Endothelial cell of umbilical vein (primary cell): ENCODE measurements around the gene S100A9. TPM values are rescaled to one million over a fixed set of nuclear protein-coding genes. Genes with fewer than 3 reads are reported as not detected.

Source experiments
- BruUV-seq: library from RNA; stranded (reverse); fragments of 400-500 nt; replicated peaks from 2 replicates; lab custom pipeline; 2021; lab: Mats Ljungman, UMichigan
- CTCF ChIA-PET: fragments of 300-600, 350-600 bp; sonication (Branson Sonifier 250); formaldehyde crosslinking; loops from one replicate; lab custom pipeline; 2021; ENCODE audit warnings: antibody characterized with exemption, inconsistent platforms; lab: Charles Lee
- POLR2A ChIA-PET: fragments of 300-600, 350-600 bp; sonication (Branson Sonifier 250); formaldehyde crosslinking; loops from one replicate; lab custom pipeline; 2021; ENCODE audit warnings: antibody characterized with exemption, inconsistent platforms; lab: Charles Lee
- DNase-seq: peaks from one replicate; pipeline ENCODE4 v3.0.0-alpha.2; 2011; ENCODE audit warnings: low read depth, low spot score
- FAIRE-seq: peaks from 2 replicates; lab custom pipeline; 2011; peaks lifted over from hg19 to GRCh38; lab: Jason Lieb, UNC
- H2AFZ ChIP-seq: 2 replicates; pipeline ENCODE4 v1.6.0; 2012; ENCODE audit warnings: low read depth, low read length, control low read depth, inconsistent platforms
- H3K27ac ChIP-seq: 2 replicates; pipeline ENCODE4 v1.5.1; 2011; ENCODE audit warnings: low read depth, mild to moderate bottlenecking, control low read depth, low read length, moderate library complexity; ENCODE audit not compliant: insufficient read depth
- H3K27me3 ChIP-seq, 2 experiments: 2 replicates each; pipeline versions ENCODE4 v1.6.0 to v1.6.1; 2011; ENCODE audit warnings: low read length in 2 of 2, mixed read lengths in 1 of 2; ENCODE audit not compliant: control insufficient read depth in 2 of 2, insufficient read depth in 2 of 2
- H3K36me3 ChIP-seq, 2 experiments: 2 replicates in 1 of 2; 3 replicates in 1 of 2; pipeline ENCODE4 v1.5.1; 2011; ENCODE audit warnings: low read length in 2 of 2, mild to moderate bottlenecking in 1 of 2, moderate library complexity in 1 of 2; ENCODE audit not compliant: control insufficient read depth in 2 of 2, insufficient read depth in 2 of 2; ENCODE audit errors: extremely low read depth in 1 of 2
- H3K4me1 ChIP-seq: 3 replicates; pipeline ENCODE4 v1.5.1; 2011; ENCODE audit warnings: mild to moderate bottlenecking, low read length; ENCODE audit not compliant: control insufficient read depth, insufficient read depth; ENCODE audit errors: extremely low read depth
- H3K4me2 ChIP-seq: 2 replicates; pipeline ENCODE4 v1.6.1; 2011; ENCODE audit warnings: low read length, control low read depth, mixed read lengths; ENCODE audit not compliant: insufficient read depth
- H3K4me3 ChIP-seq, 3 experiments: fragments of 200-600 bp in 1 of 3; sonication (generic), shearing (Covaris generic) in 1 of 3; replicated peaks in 1 of 3; 2 replicates each; pipeline ENCODE4 v1.5.1; 2011 to 2016; ENCODE audit warnings: control low read depth in 3 of 3, low read length in 3 of 3, mild to moderate bottlenecking in 2 of 3, inconsistent platforms in 1 of 3, low read depth in 1 of 3, moderate library complexity in 1 of 3; ENCODE audit not compliant: insufficient read depth in 1 of 3
- H3K79me2 ChIP-seq: 2 replicates; pipeline ENCODE4 v1.6.0; 2012; ENCODE audit warnings: low read length, inconsistent platforms; ENCODE audit not compliant: control insufficient read depth, insufficient read depth
- H3K9ac ChIP-seq: replicated peaks from 2 replicates; pipeline ENCODE3; 2011; ENCODE audit warnings: low read length, control low read depth; ENCODE audit not compliant: insufficient read depth; ENCODE audit errors: extremely low read depth
- H3K9me1 ChIP-seq: replicated peaks from 3 replicates; pipeline ENCODE4 v1.6.0; 2011; ENCODE audit warnings: mild to moderate bottlenecking, low read length; ENCODE audit not compliant: control insufficient read depth, insufficient read depth; ENCODE audit errors: extremely low read depth
- H3K9me3 ChIP-seq: replicated peaks from 2 replicates; pipeline ENCODE4 v1.5.1; 2012; ENCODE audit warnings: low read length, inconsistent platforms; ENCODE audit not compliant: control insufficient read depth, insufficient read depth
- H4K20me1 ChIP-seq: replicated peaks from 2 replicates; pipeline ENCODE3; 2011; ENCODE audit warnings: mild to moderate bottlenecking, low read length; ENCODE audit not compliant: control insufficient read depth, insufficient read depth; ENCODE audit errors: extremely low read depth
- EZH2 ChIP-seq: IDR thresholded peaks from 2 replicates; pipeline ENCODE4 v1.6.1; 2012; ENCODE audit warnings: borderline replicate concordance, low read depth, mild to moderate bottlenecking, moderate library complexity, low read length, inconsistent platforms; ENCODE audit not compliant: severe bottlenecking
- FOS ChIP-seq: IDR thresholded peaks from 2 replicates; pipeline ENCODE4 v1.6.1; 2011; ENCODE audit warnings: mild to moderate bottlenecking, low read length, moderate library complexity, borderline replicate concordance; ENCODE audit not compliant: insufficient read depth
- GATA2 ChIP-seq: IDR thresholded peaks from 2 replicates; pipeline ENCODE4 v1.7.0; 2011; ENCODE audit warnings: low read depth, mild to moderate bottlenecking, moderate library complexity, mixed read lengths, low read length; ENCODE audit not compliant: insufficient read length, insufficient read depth
- JUN ChIP-seq: IDR thresholded peaks from 2 replicates; pipeline ENCODE4 v1.6.1; 2011; ENCODE audit warnings: borderline replicate concordance, low read depth; ENCODE audit not compliant: insufficient read length, insufficient read depth
- MYC ChIP-seq: IDR thresholded peaks from one replicate; pipeline ENCODE4 v1.6.1; 2011; ENCODE audit warnings: mild to moderate bottlenecking, low read depth, low read length
- POLR2A ChIP-seq: IDR thresholded peaks from 2 replicates; pipeline ENCODE4 v1.6.1; 2012; ENCODE audit warnings: low read depth, mild to moderate bottlenecking, control low read depth, low read length
- POLR2AphosphoS5 ChIP-seq: IDR thresholded peaks from 2 replicates; pipeline ENCODE4 v1.6.1; 2012; ENCODE audit warnings: low read depth, mild to moderate bottlenecking, control low read depth, low read length, moderate library complexity; ENCODE audit not compliant: insufficient read depth
- dilution Hi-C: fragments of 300-500 bp; cut with MboI; formaldehyde crosslinking; loops from one replicate; pipeline ENCODE4 v1.15.0; 2019; ENCODE audit warnings: low sequenced_read_pairs; ENCODE audit not compliant: extremely low pct_ligation_motif_present
- intact Hi-C: fragments of 100-400 bp; cut with micrococcal nuclease; formaldehyde crosslinking; loops from one replicate; pipeline ENCODE4 v1.10.0; 2022
- polyA plus RNA-seq, 4 experiments: library from polyadenylated mRNA; depleted of rRNA in 3 of 4; stranded (reverse) in 3 of 4; unstranded in 1 of 4; fragments of >200 nt; gene quantifications; 2 replicates each; pipeline versions ENCODE4 v1.2.1 to v1.2.3, GENCODE V29; 2011 to 2012; ENCODE audit warnings: missing spikeins in 1 of 4
- total RNA-seq: library from RNA; stranded (reverse); gene quantifications from 2 replicates; pipeline ENCODE4 v1.2.3, GENCODE V29; 2021
- TF ChIP-seq, protein P1 (sequence below): IDR thresholded peaks from 2 replicates; pipeline ENCODE4 v1.6.1; 2011; ENCODE audit not compliant: insufficient read depth, insufficient read length
- TF ChIP-seq, protein P2 (sequence below), 2 donors: IDR thresholded peaks; 1 replicate in 1 of 2; 2 replicates in 1 of 2; pipeline ENCODE4 v1.5.1; 2011; ENCODE audit warnings: low read length in 2 of 2, mild to moderate bottlenecking in 2 of 2, moderate library complexity in 2 of 2, control low read depth in 1 of 2, inconsistent platforms in 1 of 2, low read depth in 1 of 2; ENCODE audit not compliant: insufficient read depth in 1 of 2; ENCODE audit errors: extremely low read depth in 1 of 2

The S100A9 gene
- total and polyA plus RNA-seq, 2 donors (not counting 3 experiments of a cell fraction or from before 2014, with no cell fraction given): not detected

DNA sequence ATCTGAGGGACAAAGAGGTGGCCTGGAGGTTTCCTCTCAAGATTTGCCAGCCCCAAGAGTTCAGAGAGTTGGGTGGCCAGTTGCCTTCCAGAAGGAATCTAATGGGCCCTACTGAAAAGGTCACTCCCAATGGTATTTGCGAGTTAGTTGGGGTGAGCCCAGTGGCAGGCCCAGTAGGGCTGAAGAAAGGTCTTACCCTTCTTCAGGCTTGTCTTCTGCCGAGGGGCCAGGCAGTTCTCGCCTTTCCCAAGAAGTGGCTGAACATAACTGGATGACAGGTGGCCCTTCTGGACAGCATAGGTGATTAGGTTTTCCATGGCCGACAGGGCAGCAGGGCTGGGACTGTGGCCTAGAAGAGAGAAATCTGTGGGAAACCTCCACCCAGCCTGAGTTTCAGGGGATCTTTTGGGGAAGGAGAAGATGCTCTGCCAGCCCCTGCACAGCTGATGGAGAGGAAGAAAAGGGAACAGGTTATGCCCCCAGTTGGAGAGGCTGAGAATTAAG lies 16.2 kb upstream of the S100A9 start:
- peaks cover 2 to 3% of the 10 kb centered on the region in 2 experiments for H3K27me3 ChIP-seq
- H3K4me3 ChIP-seq: no peak overlapping the region
- POLR2A ChIA-PET: no interaction called here
- dilution Hi-C loops: no loop called here
- H3K79me2 ChIP-seq: no peaks in the 10 kb centered on the region
- FAIRE-seq: no peak
- no peak overlapping the region for H3K27ac ChIP-seq
- H3K4me2 ChIP-seq: no peak overlapping the region
- H3K36me3 ChIP-seq: no peaks in the 10 kb centered on the region
- CTCF ChIA-PET: no interaction called here
- H3K9me3 ChIP-seq: no peaks in the 10 kb centered on the region
- TF ChIP-seq FOS: no peak
- TF ChIP-seq, protein P1, sequence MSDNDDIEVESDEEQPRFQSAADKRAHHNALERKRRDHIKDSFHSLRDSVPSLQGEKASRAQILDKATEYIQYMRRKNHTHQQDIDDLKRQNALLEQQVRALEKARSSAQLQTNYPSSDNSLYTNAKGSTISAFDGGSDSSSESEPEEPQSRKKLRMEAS: no peak
- TF ChIP-seq MYC: no peak
- TF ChIP-seq, protein P2, sequence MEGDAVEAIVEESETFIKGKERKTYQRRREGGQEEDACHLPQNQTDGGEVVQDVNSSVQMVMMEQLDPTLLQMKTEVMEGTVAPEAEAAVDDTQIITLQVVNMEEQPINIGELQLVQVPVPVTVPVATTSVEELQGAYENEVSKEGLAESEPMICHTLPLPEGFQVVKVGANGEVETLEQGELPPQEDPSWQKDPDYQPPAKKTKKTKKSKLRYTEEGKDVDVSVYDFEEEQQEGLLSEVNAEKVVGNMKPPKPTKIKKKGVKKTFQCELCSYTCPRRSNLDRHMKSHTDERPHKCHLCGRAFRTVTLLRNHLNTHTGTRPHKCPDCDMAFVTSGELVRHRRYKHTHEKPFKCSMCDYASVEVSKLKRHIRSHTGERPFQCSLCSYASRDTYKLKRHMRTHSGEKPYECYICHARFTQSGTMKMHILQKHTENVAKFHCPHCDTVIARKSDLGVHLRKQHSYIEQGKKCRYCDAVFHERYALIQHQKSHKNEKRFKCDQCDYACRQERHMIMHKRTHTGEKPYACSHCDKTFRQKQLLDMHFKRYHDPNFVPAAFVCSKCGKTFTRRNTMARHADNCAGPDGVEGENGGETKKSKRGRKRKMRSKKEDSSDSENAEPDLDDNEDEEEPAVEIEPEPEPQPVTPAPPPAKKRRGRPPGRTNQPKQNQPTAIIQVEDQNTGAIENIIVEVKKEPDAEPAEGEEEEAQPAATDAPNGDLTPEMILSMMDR (IDR thresholded peaks at IDR 0.05; ENCODE audit: extremely low read depth in 1 of 2, insufficient read depth in 1 of 2, low read depth in 1 of 2, low read length in 2 of 2): no peak
- no peak for TF ChIP-seq JUN
- TF ChIP-seq POLR2AphosphoS5: no peak
- no peak for TF ChIP-seq GATA2
- no peak for TF ChIP-seq EZH2
- no peak for TF ChIP-seq POLR2A
- no peaks in the 10 kb centered on the region for H4K20me1 ChIP-seq
- DNase-seq: no peak
- H3K4me1 ChIP-seq: no peaks in the 10 kb centered on the region
- H3K9ac ChIP-seq: no peak overlapping the region
- BruUV-seq: no TSS peak
- H2AFZ ChIP-seq: no peak overlapping the region
- intact Hi-C loops: no loop called here
- no peaks in the 10 kb centered on the region for H3K9me1 ChIP-seq
